AG04450 (cell line): Measurements from ENCODE around the gene ORM1. TPM values are rescaled to one million over a fixed set of nuclear protein-coding genes. Genes with fewer than 3 reads are reported as not detected.
A peak's percentile ranks its signal among the peaks of the same experiment; 100 is the strongest.
"Not testable (repeated sequence)": the region's sequence is repeated elsewhere in the genome, so short reads cannot be mapped to it uniquely, and the experiment has no call there.

Experiments
- CTCF ChIA-PET: fragments of 300-600, 350-600 bp; formaldehyde crosslinking; extraction: SDS; loops from one replicate; lab custom pipeline; 2022; ENCODE audit warnings: antibody characterized with exemption, inconsistent platforms; lab: Charles Lee
- POLR2A ChIA-PET: fragments of 350-600 bp; formaldehyde crosslinking; extraction: SDS; loops from one replicate; lab custom pipeline; 2021; ENCODE audit warnings: antibody characterized with exemption, inconsistent platforms; lab: Yijun Ruan, JAX
- DNase-seq: peaks from one replicate; pipeline ENCODE4 v3.0.0-alpha.2; 2011; ENCODE audit warnings: low read depth, low spot score
- H3K27ac ChIP-seq: one replicate; pipeline ENCODE4 v1.5.1; 2012; ENCODE audit warnings: low read depth, low read length, control low read depth
- H3K27me3 ChIP-seq: one replicate; pipeline ENCODE4 v1.6.0; 2012; ENCODE audit warnings: low read length; ENCODE audit not compliant: control insufficient read depth, insufficient read depth
- H3K4me3 ChIP-seq: 2 replicates; pipeline ENCODE4 v1.5.1; 2011; ENCODE audit warnings: mild to moderate bottlenecking, low read depth, low read length, control low read depth
- H3K9me3 ChIP-seq: 2 replicates; pipeline ENCODE4 v1.5.1; 2012; ENCODE audit warnings: low read length; ENCODE audit not compliant: control insufficient read depth, insufficient read depth
- polyA plus RNA-seq: library from polyadenylated mRNA; depleted of rRNA; stranded (reverse); fragments of >200 nt; gene quantifications from 2 replicates; pipeline ENCODE4 v1.2.3, GENCODE V29; 2011
- TF ChIP-seq, protein P1 (sequence below): IDR thresholded peaks from 2 replicates; pipeline ENCODE4 v1.5.1; 2011; ENCODE audit warnings: low read depth, low read length, control low read depth, inconsistent platforms

Gene ORM1
- polyA plus RNA-seq, 1 experiment, result 0.17 TPM

GRCh38 chr9:114319147-114319546 is 3.8 kb upstream of the ORM1 start:
- Histone ChIP-seq H3K9me3 (peaks cover 7% of the 10 kb centered on the region), H3K4me3 (no peak overlapping the region), H3K27me3 (no peaks in the 10 kb centered on the region), H3K27ac (no peak overlapping the region)
- DNase-seq, result no peak
- CTCF ChIA-PET, result interaction anchor here (0.6 to 2.8 kb wide), 4 partner anchors 20 to 236 kb away, joined by 7 to 13 read pairs (median 10); no protein-coding TSS in a partner anchor
- TF ChIP-seq, protein P1, sequence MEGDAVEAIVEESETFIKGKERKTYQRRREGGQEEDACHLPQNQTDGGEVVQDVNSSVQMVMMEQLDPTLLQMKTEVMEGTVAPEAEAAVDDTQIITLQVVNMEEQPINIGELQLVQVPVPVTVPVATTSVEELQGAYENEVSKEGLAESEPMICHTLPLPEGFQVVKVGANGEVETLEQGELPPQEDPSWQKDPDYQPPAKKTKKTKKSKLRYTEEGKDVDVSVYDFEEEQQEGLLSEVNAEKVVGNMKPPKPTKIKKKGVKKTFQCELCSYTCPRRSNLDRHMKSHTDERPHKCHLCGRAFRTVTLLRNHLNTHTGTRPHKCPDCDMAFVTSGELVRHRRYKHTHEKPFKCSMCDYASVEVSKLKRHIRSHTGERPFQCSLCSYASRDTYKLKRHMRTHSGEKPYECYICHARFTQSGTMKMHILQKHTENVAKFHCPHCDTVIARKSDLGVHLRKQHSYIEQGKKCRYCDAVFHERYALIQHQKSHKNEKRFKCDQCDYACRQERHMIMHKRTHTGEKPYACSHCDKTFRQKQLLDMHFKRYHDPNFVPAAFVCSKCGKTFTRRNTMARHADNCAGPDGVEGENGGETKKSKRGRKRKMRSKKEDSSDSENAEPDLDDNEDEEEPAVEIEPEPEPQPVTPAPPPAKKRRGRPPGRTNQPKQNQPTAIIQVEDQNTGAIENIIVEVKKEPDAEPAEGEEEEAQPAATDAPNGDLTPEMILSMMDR, result no peak
- POLR2A ChIA-PET, result no interaction called here

GRCh38 chr9:114320710-114321109 is 2.2 kb upstream of the ORM1 start:
- POLR2A ChIA-PET, result interaction anchor here (0.7 kb wide), 1 partner anchor 28 kb away, joined by 4 read pairs; no protein-coding TSS in a partner anchor
- CTCF ChIA-PET, result interaction anchor here (0.9 to 2.8 kb wide), 4 partner anchors 18 to 238 kb away, joined by 3 to 13 read pairs (median 10); no protein-coding TSS in a partner anchor

DNA sequence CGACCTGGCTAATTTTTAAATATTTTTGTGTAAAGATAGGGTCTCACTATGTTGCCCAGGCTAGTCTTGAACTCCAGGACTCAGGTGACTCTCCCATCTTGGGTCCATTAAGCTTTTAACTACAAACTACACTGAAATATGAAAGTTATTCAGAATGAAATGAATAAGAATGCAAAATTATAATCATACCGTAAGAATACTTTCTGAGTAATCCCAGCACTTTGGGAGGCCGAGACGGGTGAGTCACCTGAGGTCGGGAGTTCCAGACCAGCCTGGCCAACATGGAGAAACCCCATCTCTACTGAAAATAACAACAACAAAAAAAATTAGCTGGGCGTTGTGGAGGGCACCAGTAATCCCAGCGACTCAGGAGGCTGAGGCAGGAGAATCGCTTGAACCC is 1.1 kb upstream of the ORM1 start:
- peak overlapping the region; percentile 31 for H3K27ac ChIP-seq
- CTCF ChIA-PET, result interaction anchor here (0.7 to 2.8 kb wide), 4 partner anchors 17 to 270 kb away, joined by 3 to 13 read pairs (median 4); no protein-coding TSS in a partner anchor
- no peaks in the 10 kb centered on the region for H3K9me3 ChIP-seq

More at GRCh38 chr9:114320710-114321109, 2.2 kb upstream of the ORM1 start:
- not testable (repeated sequence) for H3K27me3 ChIP-seq, H3K9me3 ChIP-seq, DNase-seq, H3K27ac ChIP-seq, H3K4me3 ChIP-seq

DNA sequence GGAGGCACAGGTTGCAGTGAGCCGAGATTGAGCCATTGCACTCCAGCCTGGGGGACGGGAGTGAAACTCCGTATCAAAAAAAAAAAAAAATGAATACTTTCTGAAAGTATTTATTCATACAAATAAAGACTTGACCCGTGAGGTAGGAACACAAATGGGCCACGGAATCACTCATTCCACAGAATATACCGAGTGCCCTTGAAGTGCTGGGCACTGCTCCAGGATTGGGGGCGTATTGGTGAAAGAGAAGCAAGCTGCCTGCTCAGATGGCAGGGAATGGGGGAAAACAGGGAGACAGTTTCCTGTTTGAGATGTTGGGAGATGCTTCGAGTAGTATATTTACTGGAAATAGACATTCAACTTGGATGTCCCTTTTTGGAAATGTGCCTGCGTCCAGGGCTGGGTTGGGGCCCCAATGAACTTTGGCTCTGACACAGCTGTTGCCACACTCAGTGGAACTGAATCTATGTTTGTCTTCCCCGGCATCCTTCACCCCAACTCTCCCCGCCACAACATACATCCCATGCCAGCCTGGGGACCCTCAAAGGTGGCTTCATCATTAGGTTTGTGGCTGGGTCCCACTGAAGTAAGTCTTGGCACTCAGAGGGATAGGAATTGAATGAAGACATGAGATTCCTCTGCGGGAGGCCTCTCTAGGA is 609 bp upstream of the ORM1 start:
- ChIA-PET POLR2A (interaction anchor here (0.7 kb wide), 1 partner anchor 44 kb away, joined by 3 read pairs; no protein-coding TSS in a partner anchor), CTCF (interaction anchor here (0.7 to 2.8 kb wide), 3 partner anchors 17 to 270 kb away, joined by 3 to 13 read pairs (median 4); no protein-coding TSS in a partner anchor)
- not testable (repeated sequence) for H3K4me3 ChIP-seq, DNase-seq, H3K27me3 ChIP-seq, H3K9me3 ChIP-seq
- H3K27ac ChIP-seq, result peak overlapping the region; percentile 31

More for the DNA sequence above, 1.1 kb upstream of the ORM1 start:
- TF ChIP-seq, protein P1, result no peak
- no peak for DNase-seq
- Histone ChIP-seq H3K27me3 (no peaks in the 10 kb centered on the region), H3K4me3 (no peak overlapping the region)
- POLR2A ChIA-PET, result no interaction called here

DNA sequence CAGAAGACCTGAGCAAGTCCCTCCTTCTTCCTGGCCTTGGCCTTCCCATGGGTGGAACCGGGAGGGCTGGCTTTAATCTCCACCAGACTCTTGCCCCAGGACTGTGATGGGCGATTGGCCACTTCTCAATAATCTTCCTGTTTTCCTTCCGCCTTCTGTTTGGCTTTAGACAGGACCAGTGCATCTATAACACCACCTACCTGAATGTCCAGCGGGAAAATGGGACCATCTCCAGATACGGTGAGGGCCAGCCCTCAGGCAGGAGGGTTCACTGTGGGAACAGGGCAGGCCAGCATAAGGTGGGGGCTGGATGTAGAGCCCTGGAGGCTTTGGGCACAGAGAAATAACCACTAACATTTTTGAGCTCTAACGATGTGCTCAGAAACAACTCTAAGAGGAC is 951 bp downstream of the ORM1 start:
- CTCF ChIA-PET, result not testable (repeated sequence)

DNA sequence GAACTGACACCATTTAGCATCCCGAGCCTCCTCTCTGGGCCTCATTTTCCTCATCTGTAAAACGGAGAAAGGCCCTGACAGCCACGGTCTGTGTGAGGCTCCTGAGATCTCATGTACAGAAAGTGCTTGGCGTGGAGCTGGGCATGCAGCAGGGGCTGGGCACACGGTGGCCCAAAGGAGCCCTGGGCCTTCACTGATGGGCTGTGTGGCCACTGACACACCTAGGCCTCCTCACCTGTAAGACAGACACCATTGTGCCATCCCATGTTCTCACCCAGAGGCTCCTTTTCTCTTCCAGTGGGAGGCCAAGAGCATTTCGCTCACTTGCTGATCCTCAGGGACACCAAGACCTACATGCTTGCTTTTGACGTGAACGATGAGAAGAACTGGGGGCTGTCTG is 1.6 kb downstream of the ORM1 start:
- Histone ChIP-seq H3K4me3 (no peak overlapping the region), H3K9me3 (no peaks in the 10 kb centered on the region), H3K27me3 (no peaks in the 10 kb centered on the region), H3K27ac (no peak overlapping the region)
- TF ChIP-seq, protein P1, result no peak
- no peak for DNase-seq
- CTCF ChIA-PET, result no interaction called here
- POLR2A ChIA-PET, result no interaction called here

More for the DNA sequence above, 951 bp downstream of the ORM1 start:
- H3K9me3 ChIP-seq, H3K27ac ChIP-seq, DNase-seq, POLR2A ChIA-PET, H3K4me3 ChIP-seq, H3K27me3 ChIP-seq: not testable (repeated sequence)

DNA sequence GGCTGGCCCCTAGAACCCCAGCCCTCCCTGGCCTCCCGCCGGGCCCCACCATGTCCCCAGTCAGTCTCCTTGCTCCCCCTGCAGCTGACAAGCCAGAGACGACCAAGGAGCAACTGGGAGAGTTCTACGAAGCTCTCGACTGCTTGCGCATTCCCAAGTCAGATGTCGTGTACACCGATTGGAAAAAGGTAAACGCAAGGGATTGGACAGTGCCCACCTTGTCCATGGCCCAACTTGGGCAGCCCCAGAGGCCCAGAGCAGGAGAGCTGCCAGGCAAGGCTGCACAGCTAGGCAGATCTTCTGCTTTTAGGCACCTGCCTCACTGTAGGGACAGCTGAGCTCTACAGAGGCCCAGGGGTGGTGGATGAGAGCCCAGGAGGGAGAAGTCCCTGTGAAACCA is 2.1 kb downstream of the ORM1 start:
- CTCF ChIA-PET, H3K9me3 ChIP-seq, POLR2A ChIA-PET, H3K27me3 ChIP-seq, DNase-seq, H3K27ac ChIP-seq, H3K4me3 ChIP-seq: not testable (repeated sequence)

DNA sequence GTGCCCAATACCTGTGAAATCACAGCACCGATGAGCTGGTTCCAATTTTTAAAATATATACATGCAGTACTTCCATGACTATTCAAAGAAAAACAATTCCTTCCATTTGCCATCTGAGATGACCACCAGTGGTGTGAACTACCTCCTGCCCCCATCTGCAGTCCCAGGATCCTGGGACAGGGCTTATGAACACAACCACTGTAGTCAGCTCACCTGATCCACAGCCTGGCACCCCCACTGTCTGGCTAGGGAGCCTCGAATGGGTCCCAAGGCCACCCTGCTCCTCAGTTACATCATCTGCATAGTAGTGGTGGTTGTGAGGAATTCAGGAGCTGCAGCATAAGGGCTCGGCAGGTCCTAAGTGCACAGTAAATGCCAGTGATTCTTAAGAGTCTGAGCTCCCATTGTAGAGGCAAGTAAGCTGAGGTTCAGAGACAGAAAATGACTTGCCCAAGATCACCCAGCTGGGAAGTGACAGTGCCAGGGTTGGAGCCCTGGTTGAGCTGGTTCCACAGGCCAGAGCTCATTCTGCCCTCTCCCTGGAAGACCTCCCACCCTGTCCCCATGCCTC is 2.9 kb downstream of the ORM1 start:
- H3K27ac ChIP-seq, DNase-seq, H3K9me3 ChIP-seq, H3K4me3 ChIP-seq, CTCF ChIA-PET, H3K27me3 ChIP-seq: not testable (repeated sequence)
- POLR2A ChIA-PET, result interaction anchor here (0.7 kb wide), 1 partner anchor 916 kb away, joined by 5 read pairs; the partner anchor contains the start of genes C9orf43 and POLE3
